IgD-negative memory B cell (primary cell): Measurements from ENCODE around the gene CFAP221. TPM values are rescaled to one million over a fixed set of nuclear protein-coding genes. Genes with fewer than 3 reads are reported as not detected.

ENCODE experiments used
- H3K27ac Mint-ChIP-seq, 3 donors: one replicate each; pipeline ENCODE4 v1.8.0; 2020 to 2022; ENCODE audit warnings: mild to moderate bottlenecking in 3 of 3, mixed read lengths in 3 of 3, moderate library complexity in 1 of 3
- H3K27me3 Mint-ChIP-seq: one replicate; pipeline ENCODE4 v1.8.0; 2021; ENCODE audit warnings: mixed read lengths
- H3K36me3 Mint-ChIP-seq: one replicate; pipeline ENCODE4 v1.8.0; 2020; ENCODE audit warnings: mild to moderate bottlenecking, mixed read lengths
- H3K4me1 Mint-ChIP-seq, 3 donors: one replicate each; pipeline ENCODE4 v1.8.0; 2020 to 2022; ENCODE audit warnings: mixed read lengths in 3 of 3, mild to moderate bottlenecking in 1 of 3
- H3K4me3 Mint-ChIP-seq, 4 donors: one replicate each; pipeline ENCODE4 v1.8.0; 2020 to 2022; ENCODE audit warnings: mild to moderate bottlenecking in 4 of 4, mixed read lengths in 4 of 4, moderate library complexity in 3 of 4
- H3K9me3 Mint-ChIP-seq, 3 donors: one replicate each; pipeline ENCODE4 v1.8.0; 2020 to 2021; ENCODE audit warnings: mixed read lengths in 3 of 3, mild to moderate bottlenecking in 1 of 3
- polyA plus RNA-seq: library from polyadenylated mRNA; unstranded; fragments of 300-500 nt; fragmentation: Illumina TruSeq; gene quantifications from one replicate; pipeline ENCODE4 v1.2.3, GENCODE V29; 2021

The CFAP221 gene
- polyA plus RNA-seq, 1 donor from 2014 or later: not detected

- H3K9me3 Mint-ChIP-seq: no peaks in the 10 kb centered on the region
- H3K36me3 Mint-ChIP-seq: peaks cover 7% of the 10 kb centered on the region
- H3K4me3 Mint-ChIP-seq: no peak overlapping the region
- H3K27me3 Mint-ChIP-seq: no peaks in the 10 kb centered on the region
- H3K4me1 Mint-ChIP-seq: peaks cover 0 to 2% (median 2%) of the 10 kb centered on the region in 3 donors
- H3K27ac Mint-ChIP-seq: peak overlapping the region in 1 of 3 donors; percentile 29
Observed at GRCh38 chr2:119696005-119696404, 151.8 kb downstream of the CFAP221 start.

DNA sequence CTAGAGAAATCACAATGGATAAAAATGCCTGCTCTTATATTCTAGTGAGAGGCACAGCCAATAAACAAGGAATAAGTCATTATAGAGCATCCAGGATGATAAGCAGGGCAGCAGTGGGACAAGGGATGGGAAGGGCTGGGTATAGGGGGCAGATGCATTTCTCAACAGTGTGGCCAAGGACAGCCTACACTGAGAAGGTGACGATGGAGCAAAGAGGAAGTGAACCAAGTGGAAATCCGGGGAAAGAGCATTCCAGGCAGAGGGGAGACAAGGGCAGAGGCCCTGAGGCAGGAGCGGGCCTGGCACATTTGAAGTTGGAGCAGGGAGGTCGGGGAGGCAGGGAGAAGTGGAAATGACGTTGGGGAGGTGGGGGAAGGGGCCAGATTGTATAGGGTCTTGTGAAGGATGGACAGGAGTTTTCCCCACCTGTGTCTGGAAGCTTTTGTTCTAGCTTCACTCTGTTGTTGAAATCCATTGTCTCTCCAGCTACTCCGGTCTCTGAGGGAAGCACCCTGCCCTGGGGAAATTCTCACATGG lies 152.3 kb downstream of the CFAP221 start:
- Mint-ChIP-seq H3K9me3 (no peaks in the 10 kb centered on the region), H3K27ac (no peak overlapping the region), H3K4me3 (no peak overlapping the region)

DNA sequence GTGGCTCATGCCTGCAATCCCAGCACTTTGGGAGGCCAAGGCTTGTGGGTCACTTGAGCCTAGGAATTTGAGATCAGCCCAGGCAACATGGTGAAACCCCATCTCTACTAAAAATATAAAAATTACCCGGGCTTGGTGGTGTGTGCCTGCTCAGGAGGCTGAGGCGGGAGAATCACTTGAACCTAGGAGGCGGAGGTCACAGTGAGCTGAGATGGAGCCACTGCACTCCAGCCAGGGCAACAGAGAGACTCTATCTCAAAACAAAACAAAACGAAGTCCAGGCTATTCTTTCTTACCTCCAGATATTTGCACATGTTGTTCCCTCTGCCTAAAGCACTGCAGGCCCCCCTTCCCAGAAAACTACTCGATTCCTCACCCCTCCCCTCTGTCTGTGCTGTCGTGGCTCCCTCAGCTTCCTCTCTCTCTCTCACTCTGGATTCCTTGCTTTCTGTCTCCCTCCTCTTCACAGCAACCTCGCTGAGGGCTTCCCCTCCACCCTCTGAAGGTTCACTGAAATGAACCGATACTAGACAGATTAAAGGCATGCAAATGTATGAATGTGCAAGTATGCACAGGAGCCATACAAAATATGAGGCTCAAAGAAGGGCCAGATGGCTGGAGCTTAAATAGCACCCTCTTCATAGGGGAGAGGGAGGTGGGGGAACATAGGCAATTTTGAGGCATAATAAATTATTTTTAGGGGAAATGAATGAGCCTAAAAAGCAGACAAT lies 153.2 kb downstream of the CFAP221 start:
- Mint-ChIP-seq H3K27ac (no peak overlapping the region), H3K36me3 (peaks cover 7% of the 10 kb centered on the region), H3K9me3 (no peaks in the 10 kb centered on the region), H3K27me3 (no peaks in the 10 kb centered on the region), H3K4me1 (peaks cover 0 to 4% (median 2%) of the 10 kb centered on the region in 3 donors), H3K4me3 (no peak overlapping the region)

More for the DNA sequence above, 152.3 kb downstream of the CFAP221 start:
- Mint-ChIP-seq H3K36me3 (peaks cover 7% of the 10 kb centered on the region), H3K27me3 (no peaks in the 10 kb centered on the region), H3K4me1 (peaks cover 0 to 4% (median 2%) of the 10 kb centered on the region in 3 donors)

- no peak overlapping the region for H3K27ac Mint-ChIP-seq
- H3K9me3 Mint-ChIP-seq: no peaks in the 10 kb centered on the region
- no peaks in the 10 kb centered on the region for H3K27me3 Mint-ChIP-seq
Observed at GRCh38 chr2:119698246-119698645, 154.0 kb downstream of the CFAP221 start.

DNA sequence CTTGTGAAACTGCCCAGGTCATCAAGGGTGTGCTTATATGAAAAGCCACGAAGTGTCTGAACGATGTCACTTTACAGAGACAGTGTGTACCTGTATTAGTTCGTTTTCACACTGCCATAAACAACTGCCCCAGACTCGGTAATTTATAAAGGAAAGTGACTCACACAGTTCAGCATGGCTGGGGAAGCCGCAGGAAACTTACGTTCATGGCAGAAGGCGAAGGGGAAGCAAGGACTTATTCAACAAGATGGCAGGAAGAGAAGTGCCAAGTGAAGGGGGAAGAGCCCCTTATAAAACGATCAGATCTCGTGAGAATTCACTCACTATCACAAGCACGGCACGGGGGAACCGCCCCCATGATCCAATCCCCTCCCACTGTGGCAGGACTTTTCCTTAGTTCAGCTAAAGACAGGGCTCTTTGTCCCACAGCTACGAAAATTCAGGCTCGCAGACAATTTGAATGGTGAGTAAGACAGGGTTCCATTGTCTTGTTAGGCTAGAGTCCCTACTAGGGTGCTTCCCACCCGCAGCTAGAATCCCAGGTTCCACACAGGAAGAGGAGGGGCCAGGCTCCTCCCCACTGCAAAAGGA lies 154.9 kb downstream of the CFAP221 start:
- Mint-ChIP-seq H3K4me1 (peaks cover 0 to 2% (median 2%) of the 10 kb centered on the region in 3 donors), H3K4me3 (no peak overlapping the region), H3K27ac (peak overlapping the region in 1 of 3 donors; percentile 4), H3K9me3 (no peaks in the 10 kb centered on the region), H3K36me3 (peaks cover 2% of the 10 kb centered on the region), H3K27me3 (no peaks in the 10 kb centered on the region)

More at GRCh38 chr2:119698246-119698645, 154.0 kb downstream of the CFAP221 start:
- H3K4me1 Mint-ChIP-seq: peaks cover 0 to 4% (median 2%) of the 10 kb centered on the region in 3 donors
- peaks cover 7% of the 10 kb centered on the region for H3K36me3 Mint-ChIP-seq
- H3K4me3 Mint-ChIP-seq: no peak overlapping the region

- no peak overlapping the region for H3K4me3 Mint-ChIP-seq
Observed at GRCh38 chr2:119700866-119701265, 156.6 kb downstream of the CFAP221 start.

GRCh38 chr2:119701352-119701751 lies 157.1 kb downstream of the CFAP221 start:
- Mint-ChIP-seq H3K36me3 (peaks cover 2% of the 10 kb centered on the region), H3K27ac (no peak overlapping the region), H3K27me3 (no peaks in the 10 kb centered on the region), H3K9me3 (peaks cover 0 to 4% (median 0%) of the 10 kb centered on the region in 3 donors), H3K4me1 (peaks cover 0 to 2% (median 2%) of the 10 kb centered on the region in 3 donors), H3K4me3 (peak overlapping the region in 1 of 4 donors; percentile 45)

More at GRCh38 chr2:119700866-119701265, 156.6 kb downstream of the CFAP221 start:
- peaks cover 0 to 4% (median 0%) of the 10 kb centered on the region in 3 donors for H3K9me3 Mint-ChIP-seq
- H3K4me1 Mint-ChIP-seq: peaks cover 0 to 2% (median 2%) of the 10 kb centered on the region in 3 donors
- H3K27ac Mint-ChIP-seq: no peak overlapping the region
- H3K27me3 Mint-ChIP-seq: no peaks in the 10 kb centered on the region
- peaks cover 2% of the 10 kb centered on the region for H3K36me3 Mint-ChIP-seq

DNA sequence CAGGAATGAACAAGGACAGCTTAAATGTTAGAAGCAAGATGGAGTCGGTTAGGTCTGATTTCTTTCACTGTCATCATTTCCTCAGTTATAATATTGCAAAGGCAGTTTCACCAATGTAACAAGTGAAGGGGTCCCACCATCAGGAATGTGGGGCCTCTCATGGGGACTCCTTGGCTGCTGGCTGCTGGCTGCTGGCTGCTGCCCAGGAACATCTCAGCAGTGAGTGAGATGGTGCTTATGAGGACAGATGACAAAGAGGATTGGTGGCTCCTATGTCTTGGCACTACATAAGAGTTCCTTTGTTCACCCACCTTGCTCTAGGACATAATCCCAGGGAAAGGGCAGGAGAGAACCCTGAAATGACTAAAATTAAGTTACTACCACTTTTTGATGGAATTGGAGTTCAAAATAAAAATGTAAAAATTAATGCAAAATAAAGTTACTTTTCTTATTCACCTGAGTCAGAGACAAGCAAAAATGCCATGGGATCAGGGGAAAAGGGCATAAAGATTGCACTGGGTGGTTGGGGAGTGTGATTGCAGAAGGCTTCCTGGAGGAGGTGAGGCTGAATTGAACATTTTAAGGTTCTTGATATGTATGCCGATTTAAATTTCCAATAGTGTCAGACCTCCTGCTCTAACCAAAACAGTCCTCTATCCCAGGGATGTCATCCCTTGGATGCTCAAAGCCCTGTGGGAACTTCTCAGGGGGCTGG lies 158.1 kb downstream of the CFAP221 start:
- H3K9me3 Mint-ChIP-seq: peaks cover 0 to 4% (median 0%) of the 10 kb centered on the region in 3 donors
- peaks cover 0 to 2% (median 2%) of the 10 kb centered on the region in 3 donors for H3K4me1 Mint-ChIP-seq
- no peak overlapping the region for H3K27ac Mint-ChIP-seq
- H3K27me3 Mint-ChIP-seq: no peaks in the 10 kb centered on the region
- no peak overlapping the region for H3K4me3 Mint-ChIP-seq
- peaks cover 2% of the 10 kb centered on the region for H3K36me3 Mint-ChIP-seq

DNA sequence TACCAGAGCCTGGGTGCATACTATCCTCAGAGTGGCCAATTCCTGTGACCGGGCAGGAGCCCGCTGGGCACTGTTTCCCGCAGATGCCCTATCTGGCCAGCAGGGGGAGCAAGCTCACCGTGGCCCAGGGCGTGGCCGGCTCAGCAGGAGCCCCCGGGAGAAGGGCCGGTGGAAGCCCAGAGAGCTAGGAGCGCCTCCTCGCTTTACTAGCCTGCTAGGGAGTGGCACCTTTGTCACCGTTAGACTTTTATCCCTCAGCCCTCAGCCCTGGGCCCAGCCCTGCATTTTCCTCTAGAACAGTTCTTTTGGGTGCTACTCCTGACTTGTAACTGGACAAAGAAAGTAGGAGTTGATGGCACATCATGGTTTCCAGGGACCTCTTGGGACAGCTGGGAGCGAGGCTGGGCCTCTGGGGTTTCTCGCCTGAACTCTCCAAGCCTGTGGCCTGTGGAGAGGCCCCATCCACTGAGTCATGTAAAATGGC lies 158.7 kb downstream of the CFAP221 start:
- H3K9me3 Mint-ChIP-seq: peaks cover 0 to 4% (median 0%) of the 10 kb centered on the region in 3 donors
- no peak overlapping the region for H3K4me3 Mint-ChIP-seq
- H3K27me3 Mint-ChIP-seq: no peaks in the 10 kb centered on the region
- peaks cover 2% of the 10 kb centered on the region for H3K36me3 Mint-ChIP-seq
- H3K27ac Mint-ChIP-seq: no peak overlapping the region
- peaks cover 0 to 2% (median 0%) of the 10 kb centered on the region in 3 donors for H3K4me1 Mint-ChIP-seq

- Mint-ChIP-seq H3K4me3 (no peak overlapping the region), H3K9me3 (peaks cover 0 to 4% (median 0%) of the 10 kb centered on the region in 3 donors), H3K27ac (no peak overlapping the region), H3K36me3 (peaks cover 2% of the 10 kb centered on the region), H3K27me3 (no peaks in the 10 kb centered on the region), H3K4me1 (peaks cover 0 to 2% (median 0%) of the 10 kb centered on the region in 3 donors)
Observed at GRCh38 chr2:119703526-119703925, 159.3 kb downstream of the CFAP221 start.

- Mint-ChIP-seq H3K27me3 (no peaks in the 10 kb centered on the region), H3K36me3 (peaks cover 2% of the 10 kb centered on the region), H3K9me3 (peaks cover 0 to 4% (median 0%) of the 10 kb centered on the region in 3 donors), H3K4me3 (no peak overlapping the region), H3K4me1 (peaks cover 0 to 2% (median 0%) of the 10 kb centered on the region in 3 donors), H3K27ac (peak overlapping the region in 1 of 3 donors; percentile 69)
Observed at GRCh38 chr2:119704670-119705120, 160.4 kb downstream of the CFAP221 start.

DNA sequence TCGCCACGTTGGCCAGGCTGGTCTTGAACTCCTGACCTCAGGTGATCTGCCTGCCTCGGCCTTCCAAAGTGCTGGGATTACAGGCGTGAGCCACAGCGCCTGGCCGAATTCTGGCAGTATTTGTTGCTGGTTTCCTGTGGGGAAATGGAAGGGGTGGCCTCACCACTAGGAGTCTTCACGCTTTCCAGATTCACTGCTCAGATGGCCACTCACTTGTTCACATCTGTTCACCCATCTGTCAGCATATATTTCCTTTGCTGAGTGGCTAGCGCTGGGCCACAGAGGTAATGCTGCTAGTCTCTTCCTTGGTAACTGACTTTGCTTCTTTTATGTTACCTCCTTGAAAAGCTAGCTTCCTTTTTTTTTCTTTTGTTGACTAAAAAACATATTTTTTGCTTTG lies 162.0 kb downstream of the CFAP221 start:
- Mint-ChIP-seq H3K27ac (no peak overlapping the region), H3K9me3 (peaks cover 0 to 4% (median 0%) of the 10 kb centered on the region in 3 donors), H3K4me3 (no peak overlapping the region), H3K27me3 (peaks cover 2% of the 10 kb centered on the region), H3K4me1 (peaks cover 0 to under 1% (median 0%) of the 10 kb centered on the region in 3 donors), H3K36me3 (no peaks in the 10 kb centered on the region)
